IMR-90 (cell line): Measurements from ENCODE around the gene FOXN4. TPM values are rescaled to one million over a fixed set of nuclear protein-coding genes. Genes with fewer than 3 reads are reported as not detected.

ENCODE experiments used
- ATAC-seq: fragments of 200-7000 bp; cut with Tn5 transposase; 2 replicates; pipeline ENCODE4 v1.9.1; 2020; ENCODE audit warnings: low read depth, mild to moderate bottlenecking, moderate library complexity
- BruUV-seq: library from RNA; stranded (reverse); fragments of 400-500 nt; replicated peaks from 2 replicates; lab custom pipeline; 2021; lab: Mats Ljungman, UMichigan
- CTCF ChIA-PET: fragments of 300-600 bp; formaldehyde crosslinking; extraction: SDS; loops from one replicate; lab custom pipeline; 2021; ENCODE audit warnings: antibody characterized with exemption; lab: Yijun Ruan, JAX
- POLR2A ChIA-PET: fragments of 300-600 bp; sonication (Branson Sonifier 250); formaldehyde crosslinking; loops from one replicate; lab custom pipeline; 2022; ENCODE audit warnings: antibody characterized with exemption; ENCODE audit not compliant: unreplicated experiment; lab: Charles Lee
- DNase-seq: peaks from one replicate; pipeline ENCODE4 v3.0.0; 2013
- H2AFZ ChIP-seq: replicated peaks from 2 replicates; pipeline ENCODE3; 2013; ENCODE audit warnings: low read length, mild to moderate bottlenecking; ENCODE audit not compliant: poor library complexity
- H2AK5ac ChIP-seq: 2 replicates; pipeline ENCODE4 v1.6.1; 2013; ENCODE audit warnings: low read depth, low read length, inconsistent platforms
- H2AK9ac ChIP-seq: replicated peaks from 2 replicates; pipeline ENCODE3; 2013; ENCODE audit warnings: mild to moderate bottlenecking, low read depth, low read length, moderate library complexity; ENCODE audit not compliant: poor library complexity
- H2BK120ac ChIP-seq: 2 replicates; pipeline ENCODE4 v1.6.1; 2013; ENCODE audit warnings: low read depth, low read length, inconsistent platforms
- H2BK15ac ChIP-seq: 3 replicates; pipeline ENCODE4 v1.6.1; 2013; ENCODE audit warnings: low read depth, low read length, inconsistent platforms
- H2BK20ac ChIP-seq: 2 replicates; pipeline ENCODE4 v1.6.1; 2013; ENCODE audit warnings: low read depth, mild to moderate bottlenecking, inconsistent platforms, low read length, moderate library complexity
- H2BK5ac ChIP-seq: 2 replicates; pipeline ENCODE4 v1.6.1; 2013; ENCODE audit warnings: mild to moderate bottlenecking, low read depth, low read length, inconsistent platforms; ENCODE audit not compliant: poor library complexity, severe bottlenecking
- H3K14ac ChIP-seq: replicated peaks from 2 replicates; pipeline ENCODE4 v1.6.1; 2013; ENCODE audit warnings: low read depth, low read length, inconsistent platforms
- H3K18ac ChIP-seq: 2 replicates; pipeline ENCODE4 v1.6.1; 2013; ENCODE audit warnings: low read depth, low read length, control low read depth
- H3K23ac ChIP-seq: 2 replicates; pipeline ENCODE4 v1.6.1; 2013; ENCODE audit warnings: low read depth, low read length, inconsistent platforms
- H3K27ac ChIP-seq: 2 replicates; pipeline ENCODE4 v1.5.1; 2013; ENCODE audit warnings: mild to moderate bottlenecking, control low read depth, low read length; ENCODE audit not compliant: insufficient read depth
- H3K27me3 ChIP-seq: 2 replicates; pipeline ENCODE4 v1.6.1; 2013; ENCODE audit warnings: low read length; ENCODE audit not compliant: control insufficient read depth, insufficient read depth
- H3K36me3 ChIP-seq: 2 replicates; pipeline ENCODE4 v1.6.1; 2013; ENCODE audit warnings: low read length, mixed read lengths; ENCODE audit not compliant: control insufficient read depth, insufficient read depth
- H3K4ac ChIP-seq: 2 replicates; pipeline ENCODE4 v1.6.1; 2013; ENCODE audit warnings: low read depth, low read length, inconsistent platforms
- H3K4me1 ChIP-seq: 2 replicates; pipeline ENCODE4 v1.6.1; 2013; ENCODE audit warnings: low read length, mixed read lengths; ENCODE audit not compliant: control insufficient read depth, insufficient read depth
- H3K4me2 ChIP-seq: 2 replicates; pipeline ENCODE4 v1.6.1; 2013; ENCODE audit warnings: low read depth, mild to moderate bottlenecking, control low read depth, low read length, moderate library complexity
- H3K4me3 ChIP-seq: 2 replicates; pipeline ENCODE4 v1.5.1; 2013; ENCODE audit warnings: low read depth, mild to moderate bottlenecking, control low read depth, low read length, moderate library complexity; ENCODE audit not compliant: insufficient read depth
- H3K56ac ChIP-seq: 2 replicates; pipeline ENCODE4 v1.6.1; 2013; ENCODE audit warnings: low read length, inconsistent platforms; ENCODE audit not compliant: insufficient read depth; ENCODE audit errors: extremely low read depth
- H3K79me1 ChIP-seq, 2 experiments: 2 replicates each; pipeline ENCODE4 v1.6.1; 2013; ENCODE audit warnings: low read length in 2 of 2, inconsistent platforms in 1 of 2, low read depth in 1 of 2
- H3K9ac ChIP-seq: 2 replicates; pipeline ENCODE4 v1.6.1; 2013; ENCODE audit warnings: low read depth, low read length, control low read depth
- H3K9me1 ChIP-seq: 2 replicates; pipeline ENCODE4 v1.6.1; 2013; ENCODE audit warnings: low read length, inconsistent platforms; ENCODE audit not compliant: insufficient read depth
- H3K9me3 ChIP-seq: 2 replicates; pipeline ENCODE4 v1.6.1; 2013; ENCODE audit warnings: low read length; ENCODE audit not compliant: control insufficient read depth, insufficient read depth
- H4K20me1 ChIP-seq: 2 replicates; pipeline ENCODE4 v1.6.1; 2013; ENCODE audit warnings: low read length, inconsistent platforms; ENCODE audit not compliant: insufficient read depth
- H4K5ac ChIP-seq: 2 replicates; pipeline ENCODE4 v1.6.1; 2013; ENCODE audit warnings: mild to moderate bottlenecking, low read depth, low read length, control low read depth
- H4K8ac ChIP-seq, 2 experiments: 2 replicates each; pipeline ENCODE4 v1.6.1; 2013; ENCODE audit warnings: low read depth in 2 of 2, low read length in 2 of 2, control low read depth in 1 of 2, inconsistent platforms in 1 of 2
- H4K91ac ChIP-seq: 2 replicates; pipeline ENCODE4 v1.6.1; 2013; ENCODE audit warnings: low read depth, low read length, inconsistent platforms; ENCODE audit not compliant: insufficient read depth
- BHLHE40 ChIP-seq: fragments of 150-350 bp; IDR thresholded peaks from 2 replicates; pipeline ENCODE4 v1.6.1; 2016; ENCODE audit warnings: mild to moderate bottlenecking, low read depth, low read length
- CEBPB ChIP-seq: IDR thresholded peaks from 2 replicates; pipeline ENCODE4 v1.6.1; 2012; ENCODE audit warnings: low read depth, low read length, improper control_type of control experiment
- CHD1 ChIP-seq: IDR thresholded peaks from 2 replicates; pipeline ENCODE4 v1.6.1; 2012; ENCODE audit warnings: low read depth, low read length, improper control_type of control experiment
- MAFK ChIP-seq: IDR thresholded peaks from 2 replicates; pipeline ENCODE4 v1.6.1; 2012; ENCODE audit warnings: low read depth, low read length, improper control_type of control experiment
- MAZ ChIP-seq: IDR thresholded peaks from 2 replicates; pipeline ENCODE4 v1.6.1; 2012; ENCODE audit warnings: low read depth, mild to moderate bottlenecking, low read length, improper control_type of control experiment, moderate library complexity, borderline replicate concordance
- MXI1 ChIP-seq: IDR thresholded peaks from 2 replicates; pipeline ENCODE4 v1.6.1; 2012; ENCODE audit warnings: low read depth, mild to moderate bottlenecking, low read length, moderate library complexity, borderline replicate concordance
- POLR2A ChIP-seq: IDR thresholded peaks from 2 replicates; pipeline ENCODE4 v1.6.1; 2012; ENCODE audit warnings: mild to moderate bottlenecking, low read depth, low read length
- RCOR1 ChIP-seq: IDR thresholded peaks from 2 replicates; pipeline ENCODE4 v1.6.1; 2012; ENCODE audit warnings: mild to moderate bottlenecking, low read length, improper control_type of control experiment; ENCODE audit not compliant: insufficient replicate concordance
- RFX5 ChIP-seq: IDR thresholded peaks from 2 replicates; pipeline ENCODE4 v1.8.0; 2012; ENCODE audit warnings: low read depth, mild to moderate bottlenecking, low read length, moderate library complexity
- SMC3 ChIP-seq: fragments of 150-350 bp; IDR thresholded peaks from 2 replicates; pipeline ENCODE4 v1.6.1; 2016; ENCODE audit warnings: low read depth, mild to moderate bottlenecking, antibody characterized with exemption, low read length, moderate library complexity
- whole genome bisulfite sequencing, 2 experiments: methylation state at CpG; one replicate each; pipeline versions ENCODE4 v1.1.5 to v1.1.7; 2013; ENCODE audit warnings: missing lambda C conversion rate in 2 of 2; ENCODE audit not compliant: insufficient read length in 1 of 2; ENCODE audit errors: extremely low coverage in 2 of 2; 5-methylcytosine and 5-hydroxymethylcytosine counted together
- dilution Hi-C: fragments of 300-500 bp; cut with HindIII; formaldehyde crosslinking; loops from one replicate; pipeline ENCODE4 v1.14.3; 2018; ENCODE audit warnings: low sequenced_read_pairs; ENCODE audit not compliant: unreplicated experiment
- in situ Hi-C: fragments of 300-500 bp; cut with MboI; formaldehyde crosslinking; loops from 3 replicates; pipeline ENCODE4 v1.14.3; 2019; ENCODE audit warnings: low sequenced_read_pairs, inconsistent platforms, mixed read lengths
- intact Hi-C: fragments of 100-400 bp; cut with micrococcal nuclease; formaldehyde crosslinking; loops from 2 replicates; pipeline ENCODE4 v1.10.0; 2022
- polyA plus RNA-seq, 3 experiments: library from polyadenylated mRNA; depleted of rRNA; stranded (reverse); fragments of >200 nt; gene quantifications; 2 replicates each; pipeline ENCODE4 v1.2.3, GENCODE V29; 2012; ENCODE audit warnings: low replicate concordance in 1 of 3
- total RNA-seq: library from RNA; depleted of rRNA; stranded (reverse); fragments of >200 nt; gene quantifications from 2 replicates; pipeline ENCODE4 v1.2.3, GENCODE V29; 2012
- TF ChIP-seq, protein P1 (sequence below): fragments of 150-350 bp; IDR thresholded peaks from 2 replicates; pipeline ENCODE4 v1.6.1; 2017; ENCODE audit warnings: mild to moderate bottlenecking, antibody characterized with exemption, low read length, low read depth

Gene FOXN4
- total and polyA plus RNA-seq, 2 of the 4 experiments (the other 2 are of a cell fraction), result not detected

DNA sequence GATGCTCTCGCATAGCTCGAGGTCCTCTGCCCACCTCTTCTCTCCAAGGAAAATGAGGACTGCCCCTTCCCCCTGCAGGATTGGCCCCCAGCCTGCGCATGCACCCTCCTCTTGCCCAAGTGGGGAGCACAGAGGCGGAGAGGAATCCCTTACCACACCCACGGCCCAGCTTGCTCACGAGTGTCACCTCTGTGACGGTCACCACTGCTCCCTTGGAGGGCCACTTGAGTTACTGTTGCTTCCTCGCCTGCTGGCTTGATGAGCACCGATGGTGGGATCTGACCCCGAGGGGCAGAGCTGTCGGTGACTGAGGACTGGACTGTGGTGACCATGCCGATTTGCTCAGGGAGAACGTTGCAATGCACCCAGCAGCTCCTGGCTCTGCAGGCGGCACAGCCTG is 41.7 kb downstream of the FOXN4 start:
- in situ Hi-C loops, result no loop called here
- 90% methylated on average over 7 of the region's 14 CpGs; no CpG with 5 or more reads in 1 of the 2 experiments for WGBS, 2 experiments

More for the DNA sequence above, 41.7 kb downstream of the FOXN4 start:
- Histone ChIP-seq H3K9me1 (no peaks in the 10 kb centered on the region), H3K9ac (no peak overlapping the region), H3K18ac (no peak overlapping the region), H3K4me2 (no peak overlapping the region), H2BK120ac (no peak overlapping the region), H4K8ac (no peak overlapping the region), H3K4me1 (no peaks in the 10 kb centered on the region), H4K20me1 (no peaks in the 10 kb centered on the region), H4K91ac (no peak overlapping the region), H3K56ac (no peak overlapping the region), H4K5ac (no peak overlapping the region), H3K14ac (no peak overlapping the region), H2AK9ac (no peak overlapping the region), H3K27ac (no peak overlapping the region), H3K79me1 (no peaks in the 10 kb centered on the region), H3K36me3 (peaks cover 3% of the 10 kb centered on the region; the same call in 1 of the 2 replicates), H2BK15ac (no peak overlapping the region), H2BK5ac (no peak overlapping the region), H3K4me3 (no peak overlapping the region), H2AFZ (no peak overlapping the region), H3K9me3 (no peaks in the 10 kb centered on the region), H2AK5ac (no peak overlapping the region), H3K23ac (no peak overlapping the region), H3K4ac (no peak overlapping the region), H3K27me3 (peaks cover 3% of the 10 kb centered on the region; the same call in 1 of the 2 replicates), H2BK20ac (no peak overlapping the region)
- ATAC-seq (no peak), DNase-seq (no peak)
- BruUV-seq, result no TSS peak
- ChIA-PET POLR2A (no interaction called here), CTCF (no interaction called here)
- dilution Hi-C loops, result no loop called here
- intact Hi-C loops, result no loop called here
- TF ChIP-seq POLR2A (no peak), RCOR1 (no peak), CHD1 (no peak), RFX5 (no peak), MAZ (no peak), CEBPB (no peak), MAFK (no peak), BHLHE40 (no peak), SMC3 (no peak), MXI1 (no peak)
- TF ChIP-seq, protein P1, sequence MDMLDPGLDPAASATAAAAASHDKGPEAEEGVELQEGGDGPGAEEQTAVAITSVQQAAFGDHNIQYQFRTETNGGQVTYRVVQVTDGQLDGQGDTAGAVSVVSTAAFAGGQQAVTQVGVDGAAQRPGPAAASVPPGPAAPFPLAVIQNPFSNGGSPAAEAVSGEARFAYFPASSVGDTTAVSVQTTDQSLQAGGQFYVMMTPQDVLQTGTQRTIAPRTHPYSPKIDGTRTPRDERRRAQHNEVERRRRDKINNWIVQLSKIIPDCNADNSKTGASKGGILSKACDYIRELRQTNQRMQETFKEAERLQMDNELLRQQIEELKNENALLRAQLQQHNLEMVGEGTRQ, result no peak
